ENCODE data around the gene RNF25.

The RNF25 gene

DNA sequence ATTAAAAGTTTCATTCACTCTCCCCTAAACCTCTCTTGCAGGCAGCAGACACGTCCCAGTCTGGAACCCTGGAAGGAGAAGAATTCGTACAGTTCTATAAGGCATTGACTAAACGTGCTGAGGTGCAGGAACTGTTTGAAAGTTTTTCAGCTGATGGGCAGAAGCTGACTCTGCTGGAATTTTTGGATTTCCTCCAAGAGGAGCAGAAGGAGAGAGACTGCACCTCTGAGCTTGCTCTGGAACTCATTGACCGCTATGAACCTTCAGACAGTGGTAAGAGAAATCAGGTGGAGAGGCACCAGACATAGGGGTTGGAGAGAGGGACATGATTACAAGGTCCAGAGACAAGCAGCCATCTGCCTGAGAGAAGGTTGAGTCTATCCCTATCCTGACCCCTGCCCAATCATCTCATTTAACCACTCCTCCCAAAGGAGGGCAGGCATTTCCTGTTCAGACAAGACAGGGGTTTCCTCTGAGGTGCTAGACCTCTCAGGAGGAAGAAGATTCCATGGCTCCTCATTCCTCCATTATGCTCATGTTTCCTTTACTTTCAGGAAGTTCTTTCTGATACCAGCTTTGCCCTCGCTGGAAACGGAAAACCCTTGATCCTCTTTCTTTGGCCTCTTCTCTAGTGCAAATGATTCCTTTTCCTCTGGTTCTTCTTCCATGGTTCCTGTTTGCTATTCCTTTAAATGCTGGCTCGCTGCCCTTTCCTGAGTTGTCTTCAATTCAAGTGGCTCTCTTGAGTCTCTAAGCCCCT is 49.0 kb downstream of the RNF25 start:
- in situ Hi-C loops (cut with HindIII; ENCODE audit: low sequenced_read_pairs), result no loop called here
- no peak overlapping the region for H3K4me3 ChIP-seq (ENCODE audit: low read depth, low read length)
- DNase-seq (ENCODE audit: low read depth, low spot score), result no peak
- TF ChIP-seq, protein P1, sequence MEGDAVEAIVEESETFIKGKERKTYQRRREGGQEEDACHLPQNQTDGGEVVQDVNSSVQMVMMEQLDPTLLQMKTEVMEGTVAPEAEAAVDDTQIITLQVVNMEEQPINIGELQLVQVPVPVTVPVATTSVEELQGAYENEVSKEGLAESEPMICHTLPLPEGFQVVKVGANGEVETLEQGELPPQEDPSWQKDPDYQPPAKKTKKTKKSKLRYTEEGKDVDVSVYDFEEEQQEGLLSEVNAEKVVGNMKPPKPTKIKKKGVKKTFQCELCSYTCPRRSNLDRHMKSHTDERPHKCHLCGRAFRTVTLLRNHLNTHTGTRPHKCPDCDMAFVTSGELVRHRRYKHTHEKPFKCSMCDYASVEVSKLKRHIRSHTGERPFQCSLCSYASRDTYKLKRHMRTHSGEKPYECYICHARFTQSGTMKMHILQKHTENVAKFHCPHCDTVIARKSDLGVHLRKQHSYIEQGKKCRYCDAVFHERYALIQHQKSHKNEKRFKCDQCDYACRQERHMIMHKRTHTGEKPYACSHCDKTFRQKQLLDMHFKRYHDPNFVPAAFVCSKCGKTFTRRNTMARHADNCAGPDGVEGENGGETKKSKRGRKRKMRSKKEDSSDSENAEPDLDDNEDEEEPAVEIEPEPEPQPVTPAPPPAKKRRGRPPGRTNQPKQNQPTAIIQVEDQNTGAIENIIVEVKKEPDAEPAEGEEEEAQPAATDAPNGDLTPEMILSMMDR (IDR thresholded peaks at IDR 0.05; ENCODE audit: low read depth, low read length), result no peak

DNA sequence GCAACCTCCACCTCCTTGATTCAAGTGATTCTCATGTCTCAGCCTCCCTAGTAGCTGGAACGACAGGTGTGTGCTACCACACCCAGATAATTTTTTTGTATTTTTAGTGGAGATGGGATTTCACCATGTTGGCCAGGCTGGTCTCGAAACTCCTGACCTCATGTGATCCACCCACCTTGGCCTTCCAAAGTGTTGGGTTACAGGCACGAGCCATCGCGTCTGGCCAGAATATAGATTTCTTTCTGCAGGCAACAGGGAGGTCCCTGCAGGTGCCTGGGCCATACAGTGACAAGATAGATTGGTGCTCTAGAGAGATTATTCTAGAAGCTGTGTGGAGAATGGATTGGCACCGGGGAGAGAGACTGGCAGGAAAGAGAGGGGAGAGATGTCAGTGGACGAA is 50.8 kb downstream of the RNF25 start:
- DNase-seq (ENCODE audit: low read depth, low spot score), result no peak
- in situ Hi-C loops (cut with HindIII; ENCODE audit: low sequenced_read_pairs), result no loop called here
- TF ChIP-seq, protein P1 (IDR thresholded peaks at IDR 0.05; ENCODE audit: low read depth, low read length), result no peak

DNA sequence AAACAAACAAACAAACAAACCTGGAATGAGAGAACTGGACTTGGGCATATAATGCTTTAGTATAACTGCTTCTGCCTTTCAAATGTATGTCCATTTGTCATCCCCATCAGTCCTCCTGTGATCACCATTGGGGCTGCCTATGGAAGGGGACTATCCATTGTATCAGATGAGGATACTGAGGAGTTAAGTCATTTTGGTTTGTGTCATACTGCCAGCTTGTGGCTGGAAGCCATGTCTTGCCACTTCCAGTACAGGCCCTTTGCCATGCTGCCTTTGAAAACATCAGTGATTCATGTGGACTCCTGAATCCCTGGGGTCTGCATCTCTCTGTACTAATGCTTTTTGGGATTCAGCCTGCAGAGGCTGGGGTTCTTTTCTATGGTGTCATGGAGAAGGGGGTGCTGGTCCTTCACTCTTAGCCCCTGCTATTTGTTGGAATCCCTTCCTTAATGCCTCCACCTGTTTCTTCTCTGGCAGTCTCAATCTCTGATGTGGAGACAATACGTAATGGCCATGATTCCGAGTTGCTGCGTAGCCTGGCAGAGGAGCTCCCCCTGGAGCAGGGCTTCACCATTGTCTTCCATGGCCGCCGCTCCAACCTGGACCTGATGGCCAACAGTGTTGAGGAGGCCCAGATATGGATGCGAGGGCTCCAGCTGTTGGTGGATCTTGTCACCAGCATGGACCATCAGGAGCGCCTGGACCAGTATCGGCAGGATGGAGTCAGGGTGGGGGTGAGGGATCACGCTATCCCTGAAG is 53.5 kb downstream of the RNF25 start:
- H3K4me3 ChIP-seq (ENCODE audit: low read depth, low read length), result no peak overlapping the region
- in situ Hi-C loops (cut with HindIII; ENCODE audit: low sequenced_read_pairs), result no loop called here
- TF ChIP-seq, protein P1 (IDR thresholded peaks at IDR 0.05; ENCODE audit: low read depth, low read length), result no peak
- no peak for DNase-seq (ENCODE audit: low read depth, low spot score)

More for the DNA sequence above, 50.8 kb downstream of the RNF25 start:
- no peak overlapping the region for H3K4me3 ChIP-seq (ENCODE audit: low read depth, low read length)

DNA sequence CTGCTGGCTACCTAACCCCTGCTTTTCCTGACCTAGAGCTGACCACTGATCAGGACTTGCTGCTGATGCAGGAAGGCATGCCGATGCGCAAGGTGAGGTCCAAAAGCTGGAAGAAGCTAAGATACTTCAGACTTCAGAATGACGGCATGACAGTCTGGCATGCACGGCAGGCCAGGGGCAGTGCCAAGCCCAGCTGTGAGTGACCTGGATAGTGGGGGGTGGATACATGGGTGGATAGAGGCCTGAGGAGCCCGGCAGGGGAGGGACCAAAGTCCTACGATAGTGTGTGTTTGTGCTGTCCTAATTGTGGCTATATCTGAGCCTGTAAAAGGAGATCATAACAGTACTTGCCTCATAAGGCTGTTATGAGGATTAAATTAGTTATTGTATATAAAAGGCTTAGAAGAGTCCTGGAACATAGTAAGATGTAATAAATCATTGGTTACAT is 55.9 kb downstream of the RNF25 start:
- TF ChIP-seq, protein P1 (IDR thresholded peaks at IDR 0.05; ENCODE audit: low read depth, low read length), result no peak
- in situ Hi-C loops (cut with HindIII; ENCODE audit: low sequenced_read_pairs), result no loop called here
- DNase-seq (ENCODE audit: low read depth, low spot score), result no peak
- H3K4me3 ChIP-seq (ENCODE audit: low read depth, low read length), result no peak overlapping the region
